Hepatocyte (in vitro differentiated cells): ENCODE results near the gene CTNND2.

Source experiments
- EZH2 ChIP-seq: fragments of 200-600 bp; sonication (generic); IDR thresholded peaks from 2 replicates; pipeline ENCODE4 v1.6.1; 2016; ENCODE audit warnings: antibody characterized with exemption, mild to moderate bottlenecking, borderline replicate concordance
- TF ChIP-seq, protein P1 (sequence below): fragments of 200-600 bp; sonication (generic); IDR thresholded peaks from 2 replicates; pipeline ENCODE4 v1.5.1; 2016; ENCODE audit warnings: antibody characterized with exemption, mild to moderate bottlenecking; ENCODE audit not compliant: poor library complexity

DNA sequence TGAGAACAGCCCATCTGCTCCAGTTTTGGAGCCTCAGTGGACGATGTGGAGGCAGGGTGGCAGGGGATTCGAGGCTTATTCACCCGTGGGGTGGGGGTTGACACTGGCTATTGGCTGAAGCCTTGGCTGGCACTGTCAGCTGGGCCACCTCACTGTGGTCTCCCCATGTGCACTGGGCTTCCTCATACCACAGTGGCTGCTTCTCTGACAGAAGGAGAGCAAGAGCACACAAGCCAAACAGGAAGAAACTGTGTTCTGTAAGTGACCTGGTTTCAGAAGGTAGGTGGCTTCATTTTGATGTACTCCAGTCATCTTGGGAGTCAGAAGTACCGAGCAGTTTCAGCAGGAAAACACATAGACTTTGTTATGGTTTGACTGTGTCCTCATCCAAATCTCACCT, 24.7 kb upstream of the CTNND2 start:
- TF ChIP-seq, protein P1, sequence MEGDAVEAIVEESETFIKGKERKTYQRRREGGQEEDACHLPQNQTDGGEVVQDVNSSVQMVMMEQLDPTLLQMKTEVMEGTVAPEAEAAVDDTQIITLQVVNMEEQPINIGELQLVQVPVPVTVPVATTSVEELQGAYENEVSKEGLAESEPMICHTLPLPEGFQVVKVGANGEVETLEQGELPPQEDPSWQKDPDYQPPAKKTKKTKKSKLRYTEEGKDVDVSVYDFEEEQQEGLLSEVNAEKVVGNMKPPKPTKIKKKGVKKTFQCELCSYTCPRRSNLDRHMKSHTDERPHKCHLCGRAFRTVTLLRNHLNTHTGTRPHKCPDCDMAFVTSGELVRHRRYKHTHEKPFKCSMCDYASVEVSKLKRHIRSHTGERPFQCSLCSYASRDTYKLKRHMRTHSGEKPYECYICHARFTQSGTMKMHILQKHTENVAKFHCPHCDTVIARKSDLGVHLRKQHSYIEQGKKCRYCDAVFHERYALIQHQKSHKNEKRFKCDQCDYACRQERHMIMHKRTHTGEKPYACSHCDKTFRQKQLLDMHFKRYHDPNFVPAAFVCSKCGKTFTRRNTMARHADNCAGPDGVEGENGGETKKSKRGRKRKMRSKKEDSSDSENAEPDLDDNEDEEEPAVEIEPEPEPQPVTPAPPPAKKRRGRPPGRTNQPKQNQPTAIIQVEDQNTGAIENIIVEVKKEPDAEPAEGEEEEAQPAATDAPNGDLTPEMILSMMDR: no peak
- TF ChIP-seq EZH2: no peak
